Epithelial cell of esophagus (primary cell): ENCODE measurements around the gene ENPP1.
A peak's percentile ranks its signal among the peaks of the same experiment; 100 is the strongest.
"Not testable (repeated sequence)": the region's sequence is repeated elsewhere in the genome, so short reads cannot be mapped to it uniquely, and the experiment has no call there.

Source experiments
- DNase-seq: peaks from one replicate; pipeline ENCODE4 v3.0.0; 2010; ENCODE audit warnings: low read depth
- H3K4me3 ChIP-seq: 2 replicates; pipeline ENCODE4 v1.5.1; 2011; ENCODE audit warnings: mild to moderate bottlenecking, low read length, control low read depth
- CTCF ChIP-seq: IDR thresholded peaks from 2 replicates; pipeline ENCODE4 v1.5.1; 2011; ENCODE audit warnings: low read depth, mild to moderate bottlenecking, low read length, control low read depth, inconsistent platforms; ENCODE audit not compliant: insufficient read depth; ENCODE audit errors: missing control alignments

Gene ENPP1

GRCh38 chr6:131858765-131859415, 51.1 kb downstream of the ENPP1 start:
- peak; percentile 7 for DNase-seq
- TF ChIP-seq CTCF, result no peak
- H3K4me3 ChIP-seq, result no peak overlapping the region

DNA sequence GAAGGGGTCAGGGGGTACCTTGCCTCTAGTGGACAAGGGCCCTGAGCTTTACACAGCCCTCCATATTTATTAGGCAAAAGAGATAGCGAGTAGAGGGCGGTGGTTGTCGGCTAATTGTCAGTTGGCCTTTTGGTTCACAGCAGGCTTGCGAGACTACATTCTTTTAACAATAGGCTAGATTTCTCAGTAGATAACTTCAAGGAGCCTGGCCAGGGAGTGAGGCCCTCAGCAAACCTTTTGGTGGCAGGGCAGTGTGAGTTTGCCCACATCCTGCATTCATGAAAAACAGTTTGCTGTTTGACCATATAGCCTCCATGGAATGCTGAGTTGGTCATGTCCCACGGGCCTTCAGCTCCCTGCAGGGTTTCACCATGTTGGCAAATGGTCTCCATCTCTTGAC, 51.8 kb downstream of the ENPP1 start:
- not testable (repeated sequence) for DNase-seq, H3K4me3 ChIP-seq

- no peak for TF ChIP-seq CTCF
- no peak for DNase-seq
- no peak overlapping the region for H3K4me3 ChIP-seq
Measured at GRCh38 chr6:131861381-131861780, 53.6 kb downstream of the ENPP1 start.

DNA sequence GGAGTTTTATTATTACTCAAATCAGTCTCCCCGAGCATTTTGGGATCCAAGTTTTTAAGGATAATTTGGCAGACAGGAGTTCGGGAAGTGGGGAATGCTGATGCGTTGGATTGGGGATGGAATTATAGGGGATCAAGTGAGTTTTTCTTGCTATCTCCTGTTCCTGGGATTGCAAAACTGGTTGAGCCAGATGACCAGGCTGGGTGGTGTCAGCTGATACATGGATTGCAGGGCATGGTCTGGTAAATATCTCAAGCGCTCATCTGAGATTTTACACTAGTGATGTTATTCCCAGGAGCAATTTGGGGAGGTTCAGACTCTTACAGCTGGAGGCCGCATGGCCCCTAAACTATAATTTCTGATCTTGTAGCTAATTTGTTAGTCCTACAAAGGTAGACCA, 54.7 kb downstream of the ENPP1 start:
- no peak overlapping the region for H3K4me3 ChIP-seq
- TF ChIP-seq CTCF, result no peak

GRCh38 chr6:131867744-131868143, 59.9 kb downstream of the ENPP1 start:
- no peak for DNase-seq
- no peak for TF ChIP-seq CTCF
- no peak overlapping the region for H3K4me3 ChIP-seq

More for the DNA sequence above, 54.7 kb downstream of the ENPP1 start:
- DNase-seq, result peak; percentile 48

GRCh38 chr6:131868836-131869235, 61.0 kb downstream of the ENPP1 start:
- H3K4me3 ChIP-seq, result no peak overlapping the region
- TF ChIP-seq CTCF, result no peak
- DNase-seq, result no peak

DNA sequence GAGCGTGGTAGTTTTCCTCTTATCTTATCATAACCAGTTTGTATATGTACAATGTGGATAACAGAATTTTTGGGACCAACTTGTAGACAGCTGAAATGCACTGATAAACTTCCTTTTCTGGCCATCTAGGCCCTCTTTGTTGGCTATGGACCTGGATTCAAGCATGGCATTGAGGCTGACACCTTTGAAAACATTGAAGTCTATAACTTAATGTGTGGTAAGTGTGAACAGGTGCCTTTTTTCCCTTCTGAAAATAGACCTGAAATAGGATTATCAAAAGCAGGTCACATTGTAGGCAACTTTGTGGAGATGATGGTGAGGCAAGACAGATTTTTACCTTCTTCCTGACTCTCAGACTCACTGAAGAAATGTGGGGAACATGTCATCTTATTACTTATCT, 67.8 kb downstream of the ENPP1 start:
- no peak for DNase-seq
- no peak overlapping the region for H3K4me3 ChIP-seq
- no peak for TF ChIP-seq CTCF

- H3K4me3 ChIP-seq, result no peak overlapping the region
- TF ChIP-seq CTCF, result no peak
- DNase-seq, result no peak
Measured at GRCh38 chr6:131876545-131876944, 68.7 kb downstream of the ENPP1 start.
